H9 (cell line): ENCODE data around the gene APAF1. TPM values are rescaled to one million over a fixed set of nuclear protein-coding genes. Genes with fewer than 3 reads are reported as not detected.

Experiments used
- DNase-seq: peaks from one replicate; pipeline ENCODE4 v3.0.0-alpha.2; 2017
- H2AFZ ChIP-seq: one replicate; pipeline ENCODE4 v1.6.1; 2013; ENCODE audit warnings: mild to moderate bottlenecking, low read length, control low read depth, moderate library complexity
- H2AK5ac ChIP-seq: 2 replicates; pipeline ENCODE4 v1.6.1; 2013; ENCODE audit warnings: low read length, control low read depth, mixed read lengths; ENCODE audit not compliant: insufficient read length
- H2BK120ac ChIP-seq: one replicate; pipeline ENCODE4 v1.6.1; 2013; ENCODE audit warnings: low read depth, mild to moderate bottlenecking, low read length, control low read depth, inconsistent platforms; ENCODE audit not compliant: poor library complexity, severe bottlenecking
- H2BK12ac ChIP-seq: 2 replicates; pipeline ENCODE4 v1.6.1; 2013; ENCODE audit warnings: low read length, control low read depth, mixed read lengths, low read depth; ENCODE audit not compliant: insufficient read length
- H2BK15ac ChIP-seq: 2 replicates; pipeline ENCODE4 v1.6.1; 2013; ENCODE audit warnings: low read depth, low read length, control low read depth
- H2BK20ac ChIP-seq: one replicate; pipeline ENCODE4 v1.6.1; 2013; ENCODE audit warnings: low read depth, mild to moderate bottlenecking, low read length, control low read depth, inconsistent platforms; ENCODE audit not compliant: poor library complexity, severe bottlenecking
- H2BK5ac ChIP-seq: 2 replicates; pipeline ENCODE4 v1.6.1; 2013; ENCODE audit warnings: low read length, control low read depth, mixed read lengths; ENCODE audit not compliant: insufficient read length
- H3K14ac ChIP-seq: 2 replicates; pipeline ENCODE4 v1.6.1; 2013; ENCODE audit warnings: low read length, control low read depth; ENCODE audit not compliant: insufficient read depth
- H3K18ac ChIP-seq: 2 replicates; pipeline ENCODE4 v1.6.1; 2013; ENCODE audit warnings: low read depth, mild to moderate bottlenecking, mixed read lengths, low read length, control low read depth; ENCODE audit not compliant: insufficient read length
- H3K23ac ChIP-seq: 2 replicates; pipeline ENCODE4 v1.6.1; 2013; ENCODE audit warnings: low read length, control low read depth, mixed read lengths, low read depth; ENCODE audit not compliant: insufficient read length
- H3K23me2 ChIP-seq: 2 replicates; pipeline ENCODE4 v1.6.1; 2013; ENCODE audit warnings: low read depth, mild to moderate bottlenecking, mixed read lengths, low read length, control low read depth; ENCODE audit not compliant: insufficient read length, poor library complexity, severe bottlenecking
- H3K27ac ChIP-seq: 2 replicates; pipeline ENCODE4 v1.5.1; 2013; ENCODE audit warnings: low read length, control low read depth, mixed read lengths, low read depth; ENCODE audit not compliant: insufficient read length
- H3K27me3 ChIP-seq: 2 replicates; pipeline ENCODE4 v1.6.1; 2013; ENCODE audit warnings: low read length, control low read depth, inconsistent platforms; ENCODE audit not compliant: insufficient read depth
- H3K4ac ChIP-seq: 2 replicates; pipeline ENCODE4 v1.6.1; 2013; ENCODE audit warnings: low read depth, mild to moderate bottlenecking, control low read depth, inconsistent platforms, low read length, moderate library complexity
- H3K4me1 ChIP-seq: 2 replicates; pipeline ENCODE4 v1.6.1; 2013; ENCODE audit warnings: low read length, control low read depth, inconsistent platforms; ENCODE audit not compliant: insufficient read depth
- H3K4me2 ChIP-seq: 2 replicates; pipeline ENCODE4 v1.6.1; 2013; ENCODE audit warnings: low read length, control low read depth, mixed read lengths; ENCODE audit not compliant: insufficient read length, insufficient read depth
- H3K56ac ChIP-seq: 2 replicates; pipeline ENCODE4 v1.6.1; 2013; ENCODE audit warnings: low read depth, mild to moderate bottlenecking, mixed read lengths, low read length, control low read depth; ENCODE audit not compliant: insufficient read length
- H3K79me1 ChIP-seq: 2 replicates; pipeline ENCODE4 v1.6.1; 2013; ENCODE audit warnings: low read depth, mild to moderate bottlenecking, moderate library complexity, low read length, control low read depth, inconsistent platforms; ENCODE audit not compliant: insufficient read depth, poor library complexity, severe bottlenecking
- H3K79me2 ChIP-seq: 2 replicates; pipeline ENCODE4 v1.6.1; 2013; ENCODE audit warnings: low read length, control low read depth, inconsistent platforms; ENCODE audit not compliant: insufficient read depth
- H3K9ac ChIP-seq: 2 replicates; pipeline ENCODE4 v1.6.1; 2013; ENCODE audit warnings: low read length, control low read depth, mixed read lengths; ENCODE audit not compliant: insufficient read length; ENCODE audit errors: extremely low read depth
- H3K9me3 ChIP-seq: one replicate; pipeline ENCODE4 v1.6.1; 2013; ENCODE audit warnings: low read depth, low read length, inconsistent platforms; ENCODE audit not compliant: control insufficient read depth
- H3T11ph ChIP-seq: one replicate; pipeline ENCODE4 v1.6.1; 2013; ENCODE audit warnings: mild to moderate bottlenecking, low read length, control low read depth, inconsistent platforms
- H4K20me1 ChIP-seq: one replicate; pipeline ENCODE4 v1.6.1; 2013; ENCODE audit not compliant: control insufficient read depth, insufficient read length, insufficient read depth
- H4K5ac ChIP-seq: 2 replicates; pipeline ENCODE4 v1.6.1; 2013; ENCODE audit warnings: low read depth, mild to moderate bottlenecking, mixed read lengths, low read length, control low read depth; ENCODE audit not compliant: insufficient read length
- H4K8ac ChIP-seq: replicated peaks from 2 replicates; pipeline ENCODE4 v1.6.1; 2013; ENCODE audit warnings: low read length, control low read depth, mixed read lengths, low read depth; ENCODE audit not compliant: insufficient read length
- H4K91ac ChIP-seq: 2 replicates; pipeline ENCODE4 v1.6.1; 2013; ENCODE audit warnings: low read depth, mild to moderate bottlenecking, moderate library complexity, mixed read lengths, low read length, control low read depth; ENCODE audit not compliant: insufficient read length
- H3K27ac Mint-ChIP-seq, 3 experiments: 2 replicates in 2 of 3; 3 replicates in 1 of 3; pipeline ENCODE4 v1.8.0; 2020 to 2021; ENCODE audit warnings: mixed read lengths in 3 of 3, mild to moderate bottlenecking in 1 of 3, moderate library complexity in 1 of 3
- H3K27me3 Mint-ChIP-seq: 2 replicates; pipeline ENCODE4 v1.8.0; 2021; ENCODE audit warnings: low read depth, mild to moderate bottlenecking, moderate library complexity, mixed read lengths
- H3K36me3 Mint-ChIP-seq, 3 experiments: 2 replicates in 2 of 3; 3 replicates in 1 of 3; pipeline ENCODE4 v1.8.0; 2020 to 2021; ENCODE audit warnings: low read depth in 3 of 3, mixed read lengths in 3 of 3; ENCODE audit not compliant: insufficient read depth in 1 of 3
- H3K4me1 Mint-ChIP-seq, 2 experiments: 2 replicates each; pipeline ENCODE4 v1.8.0; 2020; ENCODE audit warnings: mixed read lengths in 2 of 2
- H3K4me3 Mint-ChIP-seq, 2 experiments: 2 replicates in 1 of 2; 3 replicates in 1 of 2; pipeline ENCODE4 v1.8.0; 2020 to 2021; ENCODE audit warnings: mild to moderate bottlenecking in 2 of 2, mixed read lengths in 2 of 2, moderate library complexity in 1 of 2
- H3K9me3 Mint-ChIP-seq, 2 experiments: 2 replicates in 1 of 2; 3 replicates in 1 of 2; pipeline ENCODE4 v1.8.0; 2020; ENCODE audit warnings: mild to moderate bottlenecking in 2 of 2, mixed read lengths in 2 of 2, moderate library complexity in 1 of 2
- WGBS: extraction: QIAGEN DNeasy Blood & Tissue Kit; methylation state at CpG from one replicate; pipeline ENCODE4 v1.1.7; 2013; ENCODE audit warnings: missing lambda C conversion rate, low lambda C conversion rate, mixed read lengths; ENCODE audit not compliant: insufficient read length; ENCODE audit errors: extremely low coverage; 5-methylcytosine and 5-hydroxymethylcytosine counted together
- total RNA-seq: library from RNA; stranded (reverse); gene quantifications from 2 replicates; pipeline ENCODE4 v1.2.1, GENCODE V29; 2021
- TF ChIP-seq, protein P1 (sequence below): fragments of 200-600 bp; sonication (generic); conservative IDR thresholded peaks from 3 replicates; pipeline ENCODE4 v1.8.0; 2021; ENCODE audit warnings: antibody characterized with exemption, mild to moderate bottlenecking

The APAF1 gene
- total RNA-seq, 1 experiment from 2014 or later = 16.5 TPM

GRCh38 chr12:98741556-98742265, 96.6 kb downstream of the APAF1 start:
- H3K9me3 Mint-ChIP-seq = no peaks in the 10 kb centered on the region
- no peaks in the 10 kb centered on the region for H3K79me2 ChIP-seq
- H4K20me1 ChIP-seq = no peaks in the 10 kb centered on the region
- no peaks in the 10 kb centered on the region for H3K9me3 ChIP-seq
- no peak overlapping the region for H3K14ac ChIP-seq
- H2BK5ac ChIP-seq = no peak overlapping the region
- H3K27ac Mint-ChIP-seq = no peak overlapping the region; a peak in 1 of 7 replicates
- H3K4ac ChIP-seq = no peak overlapping the region
- no peak overlapping the region for H4K5ac ChIP-seq
- H3K4me3 Mint-ChIP-seq = no peak overlapping the region
- H2BK15ac ChIP-seq = no peak overlapping the region
- WGBS = no CpG with 5 or more reads among the region's 12 CpGs
- DNase-seq = no peak
- peaks cover 17 to 22% of the 10 kb centered on the region in 2 experiments for H3K4me1 Mint-ChIP-seq
- H3K18ac ChIP-seq = no peak overlapping the region
- TF ChIP-seq, protein P1, sequence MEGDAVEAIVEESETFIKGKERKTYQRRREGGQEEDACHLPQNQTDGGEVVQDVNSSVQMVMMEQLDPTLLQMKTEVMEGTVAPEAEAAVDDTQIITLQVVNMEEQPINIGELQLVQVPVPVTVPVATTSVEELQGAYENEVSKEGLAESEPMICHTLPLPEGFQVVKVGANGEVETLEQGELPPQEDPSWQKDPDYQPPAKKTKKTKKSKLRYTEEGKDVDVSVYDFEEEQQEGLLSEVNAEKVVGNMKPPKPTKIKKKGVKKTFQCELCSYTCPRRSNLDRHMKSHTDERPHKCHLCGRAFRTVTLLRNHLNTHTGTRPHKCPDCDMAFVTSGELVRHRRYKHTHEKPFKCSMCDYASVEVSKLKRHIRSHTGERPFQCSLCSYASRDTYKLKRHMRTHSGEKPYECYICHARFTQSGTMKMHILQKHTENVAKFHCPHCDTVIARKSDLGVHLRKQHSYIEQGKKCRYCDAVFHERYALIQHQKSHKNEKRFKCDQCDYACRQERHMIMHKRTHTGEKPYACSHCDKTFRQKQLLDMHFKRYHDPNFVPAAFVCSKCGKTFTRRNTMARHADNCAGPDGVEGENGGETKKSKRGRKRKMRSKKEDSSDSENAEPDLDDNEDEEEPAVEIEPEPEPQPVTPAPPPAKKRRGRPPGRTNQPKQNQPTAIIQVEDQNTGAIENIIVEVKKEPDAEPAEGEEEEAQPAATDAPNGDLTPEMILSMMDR = 0 out of 3 replicates have a peak, but pooled peaks have one; percentile 8
- peaks cover 3% of the 10 kb centered on the region; the same call in 1 of the 2 replicates for H3K4me1 ChIP-seq
- H3K27me3 ChIP-seq = no peaks in the 10 kb centered on the region
- H3K27me3 Mint-ChIP-seq = peaks cover 20% of the 10 kb centered on the region
- H3K27ac ChIP-seq = no peak overlapping the region
- H3T11ph ChIP-seq = no peak overlapping the region
- H2BK20ac ChIP-seq = no peak overlapping the region
- no peak overlapping the region for H3K56ac ChIP-seq
- H3K79me1 ChIP-seq = no peaks in the 10 kb centered on the region
- H3K36me3 Mint-ChIP-seq = no peaks in the 10 kb centered on the region
- no peak overlapping the region for H2AK5ac ChIP-seq
- H3K9ac ChIP-seq = no peak overlapping the region
- H4K8ac ChIP-seq = no peak overlapping the region
- H2AFZ ChIP-seq = no peak overlapping the region
- no peak overlapping the region for H3K23ac ChIP-seq
- H3K4me2 ChIP-seq = no peak overlapping the region
- H3K23me2 ChIP-seq = no peaks in the 10 kb centered on the region
- H2BK12ac ChIP-seq = no peak overlapping the region
- H2BK120ac ChIP-seq = no peak overlapping the region
- no peak overlapping the region for H4K91ac ChIP-seq
